GM12864 (cell line): ENCODE measurements around the gene IL1RL1.

Experiments used
- DNase-seq: peaks from one replicate; pipeline ENCODE4 v3.0.0-alpha.2; 2011; ENCODE audit warnings: low read depth
- H3K4me3 ChIP-seq: 2 replicates; pipeline ENCODE4 v1.5.1; 2011; ENCODE audit warnings: mild to moderate bottlenecking, low read depth, low read length, control low read depth
- TF ChIP-seq, protein P1 (sequence below): IDR thresholded peaks from 2 replicates; pipeline ENCODE4 v1.5.1; 2011; ENCODE audit warnings: low read depth, mild to moderate bottlenecking, moderate library complexity, low read length, control low read depth, inconsistent platforms; ENCODE audit errors: missing control alignments

Gene IL1RL1

DNA sequence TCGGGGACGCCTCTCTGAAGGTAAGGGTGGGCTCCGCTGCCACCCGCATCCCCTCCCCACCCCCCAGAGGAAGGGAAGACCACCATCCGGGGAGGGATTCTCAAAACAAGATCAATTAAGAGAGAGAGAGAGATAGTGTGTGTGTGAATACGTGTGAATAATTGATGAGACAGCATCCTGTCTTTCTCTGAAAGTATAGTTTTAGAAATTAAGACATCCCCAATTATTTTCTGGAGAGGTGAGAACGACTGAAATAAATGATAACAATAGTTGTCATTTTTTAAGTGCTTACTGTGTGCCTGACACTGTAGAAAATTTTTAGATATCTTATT, 45.0 kb downstream of the IL1RL1 start:
- DNase-seq = no peak
- TF ChIP-seq, protein P1, sequence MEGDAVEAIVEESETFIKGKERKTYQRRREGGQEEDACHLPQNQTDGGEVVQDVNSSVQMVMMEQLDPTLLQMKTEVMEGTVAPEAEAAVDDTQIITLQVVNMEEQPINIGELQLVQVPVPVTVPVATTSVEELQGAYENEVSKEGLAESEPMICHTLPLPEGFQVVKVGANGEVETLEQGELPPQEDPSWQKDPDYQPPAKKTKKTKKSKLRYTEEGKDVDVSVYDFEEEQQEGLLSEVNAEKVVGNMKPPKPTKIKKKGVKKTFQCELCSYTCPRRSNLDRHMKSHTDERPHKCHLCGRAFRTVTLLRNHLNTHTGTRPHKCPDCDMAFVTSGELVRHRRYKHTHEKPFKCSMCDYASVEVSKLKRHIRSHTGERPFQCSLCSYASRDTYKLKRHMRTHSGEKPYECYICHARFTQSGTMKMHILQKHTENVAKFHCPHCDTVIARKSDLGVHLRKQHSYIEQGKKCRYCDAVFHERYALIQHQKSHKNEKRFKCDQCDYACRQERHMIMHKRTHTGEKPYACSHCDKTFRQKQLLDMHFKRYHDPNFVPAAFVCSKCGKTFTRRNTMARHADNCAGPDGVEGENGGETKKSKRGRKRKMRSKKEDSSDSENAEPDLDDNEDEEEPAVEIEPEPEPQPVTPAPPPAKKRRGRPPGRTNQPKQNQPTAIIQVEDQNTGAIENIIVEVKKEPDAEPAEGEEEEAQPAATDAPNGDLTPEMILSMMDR = no peak
- H3K4me3 ChIP-seq = peak overlapping the region; percentile 91

DNA sequence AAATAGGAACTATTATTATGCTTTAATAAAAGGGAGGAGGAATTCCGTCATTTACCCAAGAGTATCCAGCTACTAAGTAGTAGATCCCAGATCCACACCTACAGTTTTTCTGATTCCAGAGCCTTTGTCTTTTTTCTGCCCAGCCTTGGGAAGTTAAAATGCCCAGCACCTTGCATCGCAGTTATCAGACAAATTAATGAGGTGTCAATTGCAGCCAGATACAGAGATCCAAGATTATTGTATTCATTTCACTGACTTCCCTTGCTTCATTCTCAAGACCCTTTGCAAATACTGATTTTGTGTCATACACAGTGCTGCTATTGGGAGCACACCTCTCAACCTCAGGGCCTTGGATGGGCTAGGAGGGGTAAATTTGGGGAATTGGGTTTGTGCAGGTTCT, 45.4 kb downstream of the IL1RL1 start:
- peak overlapping the region; percentile 91 for H3K4me3 ChIP-seq
- DNase-seq = no peak
- TF ChIP-seq, protein P1 = no peak

DNA sequence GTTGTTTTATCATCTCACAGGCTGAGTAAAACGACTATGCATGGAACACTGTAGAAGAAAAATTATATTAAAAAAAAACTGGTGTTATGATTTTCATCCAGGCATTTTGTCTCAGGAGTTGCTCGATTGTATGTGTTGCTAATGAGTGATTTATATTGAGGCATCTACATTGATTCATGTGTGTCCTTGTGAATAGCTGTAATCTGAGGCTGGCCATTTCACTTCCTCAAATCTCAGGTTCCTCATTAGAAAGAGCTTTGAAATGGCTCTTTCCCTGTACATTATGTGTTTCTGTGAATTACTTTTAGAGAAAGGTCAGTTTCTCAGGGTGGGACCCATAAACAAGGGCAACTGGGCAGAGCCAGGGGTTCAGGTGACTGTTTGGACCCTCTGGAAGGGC, 46.6 kb downstream of the IL1RL1 start:
- TF ChIP-seq, protein P1 = no peak
- peak; percentile 22 for DNase-seq
- H3K4me3 ChIP-seq = no peak overlapping the region

DNA sequence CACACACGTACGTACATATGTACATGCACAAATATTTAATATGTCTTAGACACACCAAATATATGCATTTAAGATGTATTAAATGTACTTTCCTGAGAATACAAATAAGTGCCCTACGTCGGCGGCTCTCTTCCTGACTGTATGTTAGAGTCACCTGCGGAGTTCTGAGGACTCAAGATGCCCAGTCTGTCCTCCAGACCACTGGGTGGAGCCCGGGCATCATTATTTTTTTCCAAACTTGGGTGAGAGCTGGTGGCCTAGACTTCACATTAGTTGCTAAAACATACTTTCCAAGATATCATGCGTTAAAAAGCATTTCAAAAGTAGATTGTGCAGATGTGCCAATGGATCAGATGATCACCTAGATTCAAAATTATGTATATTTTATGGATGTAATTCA, 47.1 kb downstream of the IL1RL1 start:
- DNase-seq = no peak
- TF ChIP-seq, protein P1 = no peak
- no peak overlapping the region for H3K4me3 ChIP-seq

DNA sequence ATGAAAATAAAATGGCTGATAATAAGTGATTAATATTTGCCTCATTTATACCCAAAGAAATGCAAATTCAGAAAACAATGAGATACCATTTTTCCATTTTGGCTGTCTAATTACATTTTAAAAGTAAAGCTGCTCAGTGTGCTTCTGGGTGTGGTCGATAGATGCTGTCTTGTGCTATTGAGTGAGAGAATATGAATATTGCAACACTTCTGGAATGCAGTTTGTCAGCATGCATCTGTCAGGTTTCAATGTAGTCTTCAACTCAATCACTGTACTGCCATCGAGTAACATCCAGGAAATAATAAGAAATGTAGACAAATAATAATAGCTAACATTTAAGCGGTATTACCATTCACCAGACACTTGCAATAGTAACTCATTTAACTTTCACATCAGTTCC, 48.2 kb downstream of the IL1RL1 start:
- H3K4me3 ChIP-seq = no peak overlapping the region
- TF ChIP-seq, protein P1 = no peak
- DNase-seq = no peak

DNA sequence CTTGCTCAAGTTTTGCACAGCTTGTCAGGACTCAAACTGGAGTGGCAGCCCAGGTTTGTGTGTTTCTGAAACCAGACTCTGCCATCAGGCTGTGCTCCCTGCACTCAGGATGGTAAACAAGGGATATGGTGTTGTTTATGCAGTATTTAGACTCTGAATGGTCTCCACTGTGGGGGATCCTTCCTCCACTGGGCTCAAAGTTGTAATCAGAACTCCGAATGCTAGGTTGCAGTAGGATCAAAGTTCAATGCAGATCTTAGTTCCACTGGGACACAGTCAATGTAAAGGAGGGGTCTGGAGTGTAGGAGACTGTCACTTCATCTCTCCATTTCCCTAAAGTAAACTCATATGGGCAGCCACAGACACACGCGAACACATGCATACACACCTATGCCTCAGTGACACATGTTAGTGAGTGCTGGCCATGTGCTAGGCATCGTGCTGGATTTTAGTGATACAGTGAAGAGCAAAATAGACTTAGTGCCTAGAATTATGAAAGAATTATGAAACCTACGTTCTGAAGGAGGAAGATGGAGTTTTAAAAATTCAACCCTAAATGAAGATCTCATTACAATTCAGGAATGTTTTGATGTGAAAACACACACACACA, 50.4 kb downstream of the IL1RL1 start:
- DNase-seq = no peak
- TF ChIP-seq, protein P1 = no peak

DNA sequence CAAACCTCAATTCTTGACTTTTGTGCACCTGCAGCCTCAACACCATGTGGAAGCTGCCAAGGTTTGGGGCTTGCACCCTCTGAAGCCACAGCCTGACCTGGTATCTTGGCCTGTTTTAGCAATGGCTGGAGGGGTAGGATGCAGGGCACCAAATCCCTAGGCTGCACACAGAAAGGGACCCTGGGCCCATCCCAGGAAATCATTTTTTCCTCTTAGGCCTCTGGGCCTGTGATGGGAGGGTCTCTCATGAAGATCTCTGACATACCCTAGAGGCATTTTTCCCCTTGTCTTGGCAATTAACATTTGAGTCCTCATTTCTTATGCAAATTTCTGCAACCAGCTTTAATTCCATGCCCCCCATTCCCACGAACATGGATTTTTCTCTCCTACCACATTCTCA, 54.4 kb downstream of the IL1RL1 start:
- no peak overlapping the region for H3K4me3 ChIP-seq
- TF ChIP-seq, protein P1 = no peak
- no peak for DNase-seq

More for the DNA sequence above, 50.4 kb downstream of the IL1RL1 start:
- no peak overlapping the region for H3K4me3 ChIP-seq
